Bronchial epithelial cell (primary cell): ENCODE measurements around the gene MTA1. TPM values are rescaled to one million over a fixed set of nuclear protein-coding genes. Genes with fewer than 3 reads are reported as not detected.

Experiments
- DNase-seq: peaks from one replicate; pipeline ENCODE4 v3.0.0-alpha.2; 2010; ENCODE audit warnings: low read depth
- FAIRE-seq: peaks from 2 replicates; lab custom pipeline; 2011; peaks lifted over from hg19 to GRCh38; lab: Jason Lieb, UNC
- H3K27me3 ChIP-seq: 2 replicates; pipeline ENCODE4 v1.5.1; 2011; ENCODE audit warnings: low read length; ENCODE audit not compliant: control insufficient read depth, insufficient read depth
- H3K36me3 ChIP-seq: 2 replicates; pipeline ENCODE4 v1.5.1; 2011; ENCODE audit warnings: low read length; ENCODE audit not compliant: control insufficient read depth, insufficient read depth
- H3K4me3 ChIP-seq: 2 replicates; pipeline ENCODE4 v1.5.1; 2011; ENCODE audit warnings: mild to moderate bottlenecking, low read depth, low read length, control low read depth
- CTCF ChIP-seq: IDR thresholded peaks from 2 replicates; pipeline ENCODE4 v1.5.1; 2011; ENCODE audit warnings: mild to moderate bottlenecking, moderate library complexity, low read length, control low read depth, inconsistent platforms; ENCODE audit not compliant: insufficient read depth, severe bottlenecking
- total RNA-seq: library from RNA; depleted of rRNA; stranded (reverse); fragments of >200 nt; gene quantifications from 2 replicates; pipeline ENCODE4 v1.2.1, GENCODE V29; 2014

MTA1 gene
- total RNA-seq, 1 donor from 2014 or later: 25.5 TPM

- Histone ChIP-seq H3K27me3 (no peaks in the 10 kb centered on the region), H3K36me3 (peaks cover 2% of the 10 kb centered on the region), H3K4me3 (no peak overlapping the region)
- DNase-seq (no peak), FAIRE-seq (no peak)
- no peak for TF ChIP-seq CTCF
Measured at GRCh38 chr14:105487449-105487985, 67.9 kb downstream of the MTA1 start.

- H3K4me3 ChIP-seq: no peak overlapping the region
- H3K36me3 ChIP-seq: peaks cover 2% of the 10 kb centered on the region
- no peak for DNase-seq
- FAIRE-seq: no peak
- no peak for TF ChIP-seq CTCF
- no peaks in the 10 kb centered on the region for H3K27me3 ChIP-seq
Measured at GRCh38 chr14:105487986-105488777, 68.6 kb downstream of the MTA1 start.

- no peak for TF ChIP-seq CTCF
- FAIRE-seq (no peak), DNase-seq (no peak)
- no peak overlapping the region for H3K4me3 ChIP-seq
- H3K36me3 ChIP-seq: peaks cover 2% of the 10 kb centered on the region
- no peaks in the 10 kb centered on the region for H3K27me3 ChIP-seq
Measured at GRCh38 chr14:105488781-105489541, 69.3 kb downstream of the MTA1 start.

- TF ChIP-seq CTCF: peak; percentile 94
- H3K36me3 ChIP-seq: peaks cover 2% of the 10 kb centered on the region
- peak overlapping the region; percentile 67 for H3K4me3 ChIP-seq
- FAIRE-seq (no peak), DNase-seq (peak; percentile 84)
- H3K27me3 ChIP-seq: no peaks in the 10 kb centered on the region
Measured at GRCh38 chr14:105489542-105490266, 70.1 kb downstream of the MTA1 start.

GRCh38 chr14:105490267-105490571 lies 70.6 kb downstream of the MTA1 start:
- FAIRE-seq (no peak), DNase-seq (no peak)
- Histone ChIP-seq H3K27me3 (no peaks in the 10 kb centered on the region), H3K4me3 (peak overlapping the region; percentile 67), H3K36me3 (peaks cover 2% of the 10 kb centered on the region)
- no peak for TF ChIP-seq CTCF
